Fibroblast of the aortic adventitia (primary cell): ENCODE results near the gene OTUD6A. TPM values are rescaled to one million over a fixed set of nuclear protein-coding genes. Genes with fewer than 3 reads are reported as not detected.

Source experiments
- DNase-seq: peaks from one replicate; pipeline ENCODE4 v3.0.0-alpha.2; 2010; ENCODE audit warnings: low read depth
- H3K4me3 ChIP-seq: 2 replicates; pipeline ENCODE4 v1.5.1; 2011; ENCODE audit warnings: low read depth, mild to moderate bottlenecking, control low read depth, low read length, moderate library complexity
- CTCF ChIP-seq: IDR thresholded peaks from 2 replicates; pipeline ENCODE4 v1.5.1; 2011; ENCODE audit warnings: mild to moderate bottlenecking, low read length, control low read depth, inconsistent platforms; ENCODE audit not compliant: insufficient read depth
- total RNA-seq: library from RNA; depleted of rRNA; stranded (reverse); fragments of >200 nt; gene quantifications from 2 replicates; pipeline ENCODE4 v1.2.3, GENCODE V29; 2012; ENCODE audit warnings: low replicate concordance

OTUD6A gene
- total RNA-seq, 1 donor = not detected

- DNase-seq = no peak
- TF ChIP-seq CTCF = no peak
- H3K4me3 ChIP-seq = no peak overlapping the region
These were observed 18.6 kb upstream of the OTUD6A start for GRCh38 chrX:70043685-70044084.

DNA sequence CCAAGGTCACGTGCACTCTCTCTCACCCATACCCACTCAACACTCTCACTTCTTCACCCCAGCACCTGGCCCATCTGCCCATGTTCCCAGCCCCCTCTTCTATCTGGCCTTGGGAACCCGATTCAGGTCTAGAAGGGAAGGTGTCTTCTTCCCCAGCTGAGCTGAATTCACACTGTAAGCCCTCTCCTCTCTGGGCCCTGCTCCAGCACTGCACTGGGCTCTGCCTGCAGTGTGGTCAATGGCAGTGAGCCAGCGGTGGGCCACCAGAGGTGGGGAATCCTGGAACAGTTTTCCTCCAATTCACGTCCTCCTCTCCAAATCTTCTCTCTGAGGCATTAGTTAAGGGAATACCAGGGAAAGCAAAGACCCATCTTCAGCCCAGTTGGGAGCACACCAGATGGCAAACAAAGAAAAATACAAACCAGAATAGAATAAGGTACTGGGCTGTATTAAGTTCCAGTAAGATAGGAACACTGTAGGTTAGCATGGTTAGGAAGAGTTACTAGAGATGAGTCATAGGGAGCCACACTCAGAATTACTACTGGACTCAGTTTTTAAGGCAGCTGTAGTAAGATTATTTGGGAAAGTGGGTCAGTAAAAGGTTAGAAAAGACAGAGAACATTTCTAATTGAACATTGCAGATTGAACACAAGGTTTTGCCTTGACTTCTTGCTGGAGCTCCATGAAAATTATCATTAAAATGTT is 17.6 kb upstream of the OTUD6A start:
- TF ChIP-seq CTCF = no peak
- no peak overlapping the region for H3K4me3 ChIP-seq
- DNase-seq = peak; percentile 31

- no peak overlapping the region for H3K4me3 ChIP-seq
- peak; percentile 62 for DNase-seq
- TF ChIP-seq CTCF = no peak
These were observed 15.3 kb upstream of the OTUD6A start for GRCh38 chrX:70046978-70047377.

- TF ChIP-seq CTCF = no peak
- H3K4me3 ChIP-seq = no peak overlapping the region
- DNase-seq = no peak
These were observed 12.9 kb upstream of the OTUD6A start for GRCh38 chrX:70049406-70049805.

GRCh38 chrX:70049925-70050324 is 12.3 kb upstream of the OTUD6A start, which contains the start of gene AWAT2:
TSS of gene AWAT2 (minus strand) at chrX:70049938. CDS start at chrX:70049932, 6 bp downstream.
- no peak for DNase-seq
- no peak for TF ChIP-seq CTCF
- H3K4me3 ChIP-seq = no peak within 1 kb of the TSS

GRCh38 chrX:70052895-70053615 is 9.2 kb upstream of the OTUD6A start:
- no peak for DNase-seq
- no peak for TF ChIP-seq CTCF

More at GRCh38 chrX:70052895-70053615, 9.2 kb upstream of the OTUD6A start:
- no peak overlapping the region for H3K4me3 ChIP-seq
